GM12878 (cell line): Measurements from ENCODE around the gene CDO1. TPM values are rescaled to one million over a fixed set of nuclear protein-coding genes. Genes with fewer than 3 reads are reported as not detected.

ENCODE experiments used
- ATAC-seq: fragments of 200-7000 bp; cut with Tn5 transposase; 3 replicates; pipeline ENCODE4 v1.9.1; 2020; ENCODE audit warnings: mild to moderate bottlenecking, moderate library complexity
- BruUV-seq: library from RNA; stranded (reverse); fragments of 400-500 nt; replicated peaks from 2 replicates; lab custom pipeline; 2021; lab: Mats Ljungman, UMichigan
- CTCF ChIA-PET: fragments of 300-600 bp; sonication (Branson Sonifier 250); formaldehyde crosslinking; extraction: SDS; loops from one replicate; lab custom pipeline; 2021; ENCODE audit warnings: inconsistent platforms; lab: Yijun Ruan, JAX
- POLR2A ChIA-PET: fragments of 350-600 bp; formaldehyde crosslinking; extraction: SDS; loops from one replicate; lab custom pipeline; 2021; ENCODE audit warnings: inconsistent platforms; lab: Charles Lee
- RAD21 ChIA-PET: fragments of 300-600 bp; sonication (Branson Sonifier 250); formaldehyde crosslinking; loops from one replicate; lab custom pipeline; 2023; ENCODE audit warnings: antibody characterized with exemption; ENCODE audit not compliant: unreplicated experiment; lab: Charles Lee
- SMC1A ChIA-PET: fragments of 300-600 bp; sonication (Branson Sonifier 250); formaldehyde crosslinking; loops from one replicate; lab custom pipeline; 2023; ENCODE audit not compliant: unreplicated experiment, uncharacterized antibody; lab: Charles Lee
- DNase-seq: peaks from one replicate; pipeline ENCODE4 v3.0.0-alpha.2; 2011; ENCODE audit warnings: low read depth, low spot score
- FAIRE-seq: peaks from 3 replicates; lab custom pipeline; 2011; peaks lifted over from hg19 to GRCh38; lab: Jason Lieb, UNC
- H2AFZ ChIP-seq: 2 replicates; pipeline ENCODE4 v1.6.0; 2011; ENCODE audit warnings: low read depth, low read length, control low read depth; ENCODE audit not compliant: control insufficient read depth
- H3K27ac ChIP-seq: 2 replicates; pipeline ENCODE4 v1.5.1; 2011; ENCODE audit warnings: control low read depth; ENCODE audit not compliant: control insufficient read depth, insufficient read depth
- H3K27me3 ChIP-seq, 2 experiments: replicated peaks in 1 of 2; 2 replicates each; pipeline versions ENCODE4 v1.6.0 to v1.6.1; 2011; ENCODE audit warnings: low read length in 1 of 2; ENCODE audit not compliant: control insufficient read depth in 2 of 2, insufficient read depth in 2 of 2
- H3K36me3 ChIP-seq, 2 experiments: 2 replicates each; pipeline ENCODE4 v1.5.1; 2011; ENCODE audit warnings: low read length in 1 of 2; ENCODE audit not compliant: control insufficient read depth in 2 of 2, insufficient read depth in 2 of 2
- H3K4me1 ChIP-seq: 2 replicates; pipeline ENCODE4 v1.6.1; 2011; ENCODE audit warnings: mild to moderate bottlenecking, low read length, moderate library complexity, mixed read lengths; ENCODE audit not compliant: control insufficient read depth, insufficient read depth
- H3K4me2 ChIP-seq: 2 replicates; pipeline ENCODE4 v1.6.0; 2011; ENCODE audit warnings: control low read depth; ENCODE audit not compliant: control insufficient read depth, insufficient read depth
- H3K4me3 ChIP-seq: fragments of 200-600 bp; sonication (generic); 2 replicates; pipeline ENCODE4 v1.5.1; 2016
- H3K79me2 ChIP-seq: 2 replicates; pipeline ENCODE4 v1.6.0; 2011; ENCODE audit warnings: low read length; ENCODE audit not compliant: control insufficient read depth, insufficient read depth
- H3K9ac ChIP-seq: 2 replicates; pipeline ENCODE4 v1.8.0; 2011; ENCODE audit warnings: low read length, control low read depth, mixed read lengths; ENCODE audit not compliant: control insufficient read depth, insufficient read depth
- H3K9me3 ChIP-seq: replicated peaks from 3 replicates; pipeline ENCODE4 v1.5.1; 2011; ENCODE audit warnings: mild to moderate bottlenecking, low read length; ENCODE audit not compliant: control insufficient read depth, insufficient read depth
- H4K20me1 ChIP-seq: 2 replicates; pipeline ENCODE4 v1.6.0; 2011; ENCODE audit not compliant: control insufficient read depth, insufficient read depth
- BCL11A ChIP-seq: IDR thresholded peaks from 2 replicates; pipeline ENCODE4 v1.6.1; 2011; ENCODE audit warnings: low read depth, low read length
- BCLAF1 ChIP-seq: fragments of 450-650 bp; IDR thresholded peaks from 2 replicates; pipeline ENCODE4 v1.6.1; 2017; ENCODE audit warnings: antibody characterized with exemption, mild to moderate bottlenecking, moderate library complexity
- CEBPB ChIP-seq, 2 experiments: fragments of 150-350 bp in 1 of 2; IDR thresholded peaks; 2 replicates each; pipeline ENCODE4 v1.6.1; 2012 to 2014; ENCODE audit warnings: low read depth in 2 of 2, low read length in 2 of 2, borderline replicate concordance in 1 of 2, inconsistent platforms in 1 of 2
- CHD1 ChIP-seq: IDR thresholded peaks from 2 replicates; pipeline ENCODE4 v1.6.1; 2012; ENCODE audit warnings: low read depth, low read length, improper control_type of control experiment
- CHD4 ChIP-seq: fragments of 200-600 bp; sonication (generic); IDR thresholded peaks from 2 replicates; pipeline ENCODE4 v1.6.1; 2016; ENCODE audit warnings: mild to moderate bottlenecking
- EED ChIP-seq: sonication (generic); IDR thresholded peaks from 2 replicates; pipeline ENCODE4 v1.6.1; 2016; ENCODE audit warnings: antibody characterized with exemption, low read depth
- EGR1 ChIP-seq, 2 experiments: IDR thresholded peaks; 1 replicate in 1 of 2; 2 replicates in 1 of 2; pipeline ENCODE4 v1.6.1; 2011 to 2012; ENCODE audit warnings: low read depth in 2 of 2, low read length in 2 of 2, borderline replicate concordance in 1 of 2, mild to moderate bottlenecking in 1 of 2, moderate library complexity in 1 of 2
- HDGF ChIP-seq: fragments of 450-650 bp; IDR thresholded peaks from 2 replicates; pipeline ENCODE4 v1.6.1; 2016; ENCODE audit warnings: antibody characterized with exemption
- IKZF2 ChIP-seq, 2 experiments: fragments of 450-650 bp; IDR thresholded peaks; 2 replicates each; pipeline ENCODE4 v1.6.1; 2017; ENCODE audit warnings: mild to moderate bottlenecking in 2 of 2, moderate library complexity in 2 of 2
- NBN ChIP-seq: fragments of 450-650 bp; IDR thresholded peaks from 2 replicates; pipeline ENCODE4 v1.6.1; 2016
- POLR2AphosphoS5 ChIP-seq: IDR thresholded peaks from 2 replicates; pipeline ENCODE4 v1.6.1; 2011; ENCODE audit warnings: mild to moderate bottlenecking, low read length, inconsistent platforms
- RFX5 ChIP-seq: IDR thresholded peaks from 2 replicates; pipeline ENCODE4 v1.6.1; 2011; ENCODE audit warnings: low read depth, low read length, improper control_type of control experiment
- RUNX3 ChIP-seq: IDR thresholded peaks from 2 replicates; pipeline ENCODE4 v1.6.1; 2012; ENCODE audit warnings: low read length, inconsistent platforms
- SIX5 ChIP-seq: IDR thresholded peaks from 2 replicates; pipeline ENCODE4 v1.6.1; 2011; ENCODE audit warnings: mild to moderate bottlenecking, low read depth, low read length, moderate library complexity; ENCODE audit not compliant: severe bottlenecking
- USF2 ChIP-seq: IDR thresholded peaks from 2 replicates; pipeline ENCODE4 v1.6.1; 2011; ENCODE audit warnings: low read depth, low read length, improper control_type of control experiment, borderline replicate concordance
- ZNF207 ChIP-seq: fragments of 450-650 bp; IDR thresholded peaks from 2 replicates; pipeline ENCODE4 v1.6.1; 2014; ENCODE audit warnings: antibody characterized with exemption, mild to moderate bottlenecking, borderline replicate concordance
- WGBS: methylation state at CpG from one replicate; pipeline ENCODE4 v1.1.6; 2016; ENCODE audit warnings: low lambda C conversion rate; ENCODE audit not compliant: insufficient replicate concordance, insufficient coverage; ENCODE audit errors: missing lambda C conversion rate; 5-methylcytosine and 5-hydroxymethylcytosine counted together
- in situ Hi-C: fragments of 300-500 bp; cut with MboI; formaldehyde crosslinking; loops from 9 replicates; pipeline ENCODE4 v1.14.3; 2018; ENCODE audit warnings: mixed read lengths
- intact Hi-C: fragments of 100-400 bp; cut with micrococcal nuclease; formaldehyde crosslinking; loops from one replicate; pipeline ENCODE4 v1.14.2; 2022; ENCODE audit not compliant: unreplicated experiment
- polyA plus RNA-seq, 11 experiments: library from polyadenylated mRNA; depleted of rRNA in 4 of 11; unstranded in 6 of 11; stranded (reverse) in 5 of 11; fragments of >200 nt; fragmentation: Nextera tagmentation in 4 of 11; fragmentation: Illumina TruSeq in 1 of 11; extraction: Ambion mirVana in 4 of 11; extraction: Trizol in 1 of 11; gene quantifications; 1 replicate in 1 of 11; 2 replicates in 10 of 11; pipeline versions ENCODE4 v1.2.1 to v1.2.3, GENCODE V29; 2011 to 2016; ENCODE audit warnings: inconsistent platforms in 2 of 11, missing spikeins in 2 of 11, low read depth in 1 of 11
- total RNA-seq, 4 experiments: library from RNA; depleted of rRNA in 3 of 4; stranded (reverse); fragments of >200 nt in 3 of 4; fragmentation: Illumina TruSeq in 1 of 4; extraction: Trizol in 1 of 4; gene quantifications; 2 replicates each; pipeline versions ENCODE4 v1.2.1 to v1.2.3, GENCODE V29; 2013 to 2021
- TF ChIP-seq, protein P1 (sequence below): fragments of 150-350 bp; IDR thresholded peaks from 2 replicates; pipeline ENCODE4 v1.6.1; 2016; ENCODE audit warnings: low read depth, low read length

Gene CDO1
- total and polyA plus RNA-seq, 10 of the 15 experiments (the other 5 are each of a cell fraction or from before 2014, with no cell fraction given): 0.05 TPM; not detected in 9

DNA sequence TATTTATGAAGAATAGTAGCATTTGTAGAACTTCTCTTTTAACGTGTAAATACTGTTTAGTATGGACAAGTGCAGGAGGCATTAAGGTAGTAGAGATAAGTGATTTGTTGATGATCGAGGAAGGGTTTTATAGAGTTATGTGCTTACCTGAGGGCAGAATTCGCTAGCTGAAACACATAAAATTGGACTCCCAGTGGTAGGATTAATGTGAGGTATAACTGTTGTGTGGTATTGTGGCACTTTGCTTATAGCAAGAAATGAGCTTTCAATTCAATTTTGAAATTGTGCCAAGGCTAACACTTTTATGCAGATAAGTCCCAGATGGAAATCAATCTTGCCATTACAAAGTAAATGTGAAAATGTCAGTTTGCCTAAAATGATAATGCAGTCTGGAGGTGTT is 26.5 kb upstream of the CDO1 start:
- Histone ChIP-seq H3K79me2 (peaks cover 93% of the 10 kb centered on the region), H3K36me3 (peaks cover 0 to 2% of the 10 kb centered on the region in 2 experiments; a peak in 1 of 4 replicates), H3K4me3 (peak overlapping the region; percentile 83)
- 45% methylated on average over 3 of the region's 3 CpGs for WGBS
- intact Hi-C loops: loop anchor here (10.0 kb wide), 1 partner anchor 1408 kb away; no protein-coding TSS in a partner anchor
- ATAC-seq: no peak
- TF ChIP-seq ZNF207 (no peak), POLR2AphosphoS5 (no peak), RUNX3 (no peak), SIX5 (no peak), EGR1 (IDR thresholded peaks at IDR 0.05; ENCODE audit: borderline replicate concordance in 1 of 2, low read depth in 2 of 2, low read length in 2 of 2) (no peak), USF2 (no peak), BCL11A (no peak), CHD1 (no peak), CEBPB (IDR thresholded peaks at IDR 0.05; ENCODE audit: borderline replicate concordance in 1 of 2, low read depth in 2 of 2, low read length in 2 of 2) (no peak), CHD4 (no peak), NBN (no peak), HDGF (no peak), EED (no peak), BCLAF1 (no peak), IKZF2 (IDR thresholded peaks at IDR 0.05) (no peak), RFX5 (no peak)
- TF ChIP-seq, protein P1, sequence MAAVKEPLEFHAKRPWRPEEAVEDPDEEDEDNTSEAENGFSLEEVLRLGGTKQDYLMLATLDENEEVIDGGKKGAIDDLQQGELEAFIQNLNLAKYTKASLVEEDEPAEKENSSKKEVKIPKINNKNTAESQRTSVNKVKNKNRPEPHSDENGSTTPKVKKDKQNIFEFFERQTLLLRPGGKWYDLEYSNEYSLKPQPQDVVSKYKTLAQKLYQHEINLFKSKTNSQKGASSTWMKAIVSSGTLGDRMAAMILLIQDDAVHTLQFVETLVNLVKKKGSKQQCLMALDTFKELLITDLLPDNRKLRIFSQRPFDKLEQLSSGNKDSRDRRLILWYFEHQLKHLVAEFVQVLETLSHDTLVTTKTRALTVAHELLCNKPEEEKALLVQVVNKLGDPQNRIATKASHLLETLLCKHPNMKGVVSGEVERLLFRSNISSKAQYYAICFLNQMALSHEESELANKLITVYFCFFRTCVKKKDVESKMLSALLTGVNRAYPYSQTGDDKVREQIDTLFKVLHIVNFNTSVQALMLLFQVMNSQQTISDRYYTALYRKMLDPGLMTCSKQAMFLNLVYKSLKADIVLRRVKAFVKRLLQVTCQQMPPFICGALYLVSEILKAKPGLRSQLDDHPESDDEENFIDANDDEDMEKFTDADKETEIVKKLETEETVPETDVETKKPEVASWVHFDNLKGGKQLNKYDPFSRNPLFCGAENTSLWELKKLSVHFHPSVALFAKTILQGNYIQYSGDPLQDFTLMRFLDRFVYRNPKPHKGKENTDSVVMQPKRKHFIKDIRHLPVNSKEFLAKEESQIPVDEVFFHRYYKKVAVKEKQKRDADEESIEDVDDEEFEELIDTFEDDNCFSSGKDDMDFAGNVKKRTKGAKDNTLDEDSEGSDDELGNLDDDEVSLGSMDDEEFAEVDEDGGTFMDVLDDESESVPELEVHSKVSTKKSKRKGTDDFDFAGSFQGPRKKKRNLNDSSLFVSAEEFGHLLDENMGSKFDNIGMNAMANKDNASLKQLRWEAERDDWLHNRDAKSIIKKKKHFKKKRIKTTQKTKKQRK: no peak
- TF ChIP-seq, all 136 proteins: peak for 0
- Histone ChIP-seq H3K4me2 (peak overlapping the region; percentile 86), H3K27me3 (no peaks in the 10 kb centered on the region), H3K9me3 (no peaks in the 10 kb centered on the region; the same call in 2 of the 3 replicates), H2AFZ (peak overlapping the region; percentile 95; the same call in 1 of the 2 replicates), H3K27ac (peak overlapping the region; percentile 91), H3K9ac (peak overlapping the region; percentile 77), H4K20me1 (peaks cover 5% of the 10 kb centered on the region; the same call in 1 of the 2 replicates), H3K4me1 (peaks cover 21% of the 10 kb centered on the region)
- in situ Hi-C loops: loop anchor here (25.0 kb wide), 1 partner anchor 219 kb away; no protein-coding TSS in a partner anchor
- ChIA-PET POLR2A (interaction anchor here (0.6 to 1.0 kb wide), 2 partner anchors 581 to 661 kb away, joined by 3 read pairs; no protein-coding TSS in a partner anchor), CTCF (interaction anchor here (0.6 to 1.6 kb wide), 10 partner anchors 9 to 825 kb away, joined by 3 to 5 read pairs (median 4); no protein-coding TSS in a partner anchor), SMC1A (interaction anchor here (0.7 to 1.8 kb wide), 11 partner anchors 9 to 295 kb away, joined by 3 to 7 read pairs (median 3); no protein-coding TSS in a partner anchor), RAD21 (interaction anchor here (0.6 to 2.0 kb wide), 8 partner anchors 25 to 467 kb away, joined by 3 to 7 read pairs (median 3); partner anchors contain the start of gene TMED7)
- FAIRE-seq: no peak
- BruUV-seq: TSS peak; percentile 55
- DNase-seq: no peak
